ENCODE results near the gene PRR7.

Gene PRR7

DNA sequence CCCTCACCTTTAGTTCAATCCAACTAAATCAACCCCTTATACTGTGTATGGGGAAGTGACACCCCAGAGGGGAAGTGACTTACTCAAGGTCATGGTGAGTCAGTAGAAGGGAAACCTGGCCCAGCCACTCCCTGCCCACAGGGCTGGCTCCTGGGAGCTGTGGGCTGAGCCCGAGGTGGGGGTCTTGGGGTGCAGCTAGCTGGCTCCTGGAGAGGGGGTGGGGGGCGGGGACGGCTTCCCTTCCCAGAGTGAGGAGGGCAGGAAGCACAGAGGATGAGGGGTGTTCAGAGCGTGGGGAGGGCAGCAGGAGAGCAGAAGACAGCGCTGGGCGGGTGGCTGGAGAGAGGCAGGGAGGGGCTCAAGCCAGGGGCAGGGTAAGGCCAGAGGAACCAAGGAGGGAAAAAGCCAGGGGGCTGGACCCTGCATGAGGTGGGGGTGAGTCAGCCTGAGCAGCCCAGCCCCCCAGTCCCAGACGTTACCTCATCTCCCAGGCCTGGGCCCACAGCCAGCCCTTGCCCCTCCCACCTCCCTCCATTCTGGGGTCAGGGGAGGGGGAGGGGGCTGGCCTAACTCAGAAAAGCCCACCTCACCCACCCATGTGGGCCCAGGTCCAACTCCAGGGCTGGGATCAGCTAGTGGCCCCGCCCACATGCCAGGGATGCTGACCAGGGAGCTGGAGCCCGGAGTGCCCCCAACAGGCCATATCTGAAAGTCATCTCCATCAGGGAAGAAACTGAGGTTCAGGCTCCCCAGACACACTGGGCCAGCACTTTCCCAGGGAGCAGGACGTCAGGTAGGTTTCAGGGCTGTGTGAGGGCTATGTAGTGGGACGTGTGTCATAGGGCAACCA, 48.0 kb downstream of the PRR7 start:
- in situ Hi-C loops (cut with HindIII; ENCODE audit: low sequenced_read_pairs), result no loop called here

DNA sequence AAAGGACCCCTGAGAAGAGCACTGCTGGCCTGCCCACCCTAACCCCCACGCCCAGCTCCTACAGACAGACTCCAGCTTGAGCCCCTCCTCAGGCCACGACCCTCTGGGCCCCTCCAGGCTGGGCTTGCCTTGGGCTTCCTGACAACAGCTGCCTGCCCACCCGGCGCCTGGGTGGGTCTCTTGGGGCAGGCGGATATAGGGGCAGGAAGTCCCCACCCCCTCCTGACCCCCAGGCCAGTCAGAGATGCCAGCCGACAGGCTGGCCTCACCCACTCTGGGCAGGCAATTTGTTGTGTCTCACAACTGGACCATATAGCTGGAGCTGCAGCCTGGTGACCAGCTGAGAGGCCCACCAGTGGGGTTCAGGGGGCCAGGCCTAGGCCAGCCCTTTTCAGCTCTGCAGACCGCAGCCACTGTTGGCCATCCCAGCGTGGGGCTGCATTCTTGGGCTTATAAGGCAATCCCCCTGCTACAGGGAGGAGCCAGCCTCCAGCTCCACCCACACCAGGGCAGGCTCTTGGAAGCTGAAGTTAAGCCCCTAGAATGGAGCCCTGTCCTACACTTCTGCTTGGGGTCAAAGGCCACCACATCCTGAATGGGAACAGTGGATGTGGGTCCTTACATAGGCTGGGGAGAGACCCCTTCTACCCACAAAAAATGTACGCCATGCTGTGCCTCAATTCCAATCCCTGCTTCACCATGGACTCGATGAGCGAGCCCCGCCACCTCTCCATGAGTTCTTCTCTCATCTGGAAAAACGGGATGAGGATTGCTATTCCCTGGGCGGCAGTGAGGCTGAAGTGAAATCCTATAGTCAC, 48.8 kb downstream of the PRR7 start:
- in situ Hi-C loops (cut with HindIII; ENCODE audit: low sequenced_read_pairs), result no loop called here

DNA sequence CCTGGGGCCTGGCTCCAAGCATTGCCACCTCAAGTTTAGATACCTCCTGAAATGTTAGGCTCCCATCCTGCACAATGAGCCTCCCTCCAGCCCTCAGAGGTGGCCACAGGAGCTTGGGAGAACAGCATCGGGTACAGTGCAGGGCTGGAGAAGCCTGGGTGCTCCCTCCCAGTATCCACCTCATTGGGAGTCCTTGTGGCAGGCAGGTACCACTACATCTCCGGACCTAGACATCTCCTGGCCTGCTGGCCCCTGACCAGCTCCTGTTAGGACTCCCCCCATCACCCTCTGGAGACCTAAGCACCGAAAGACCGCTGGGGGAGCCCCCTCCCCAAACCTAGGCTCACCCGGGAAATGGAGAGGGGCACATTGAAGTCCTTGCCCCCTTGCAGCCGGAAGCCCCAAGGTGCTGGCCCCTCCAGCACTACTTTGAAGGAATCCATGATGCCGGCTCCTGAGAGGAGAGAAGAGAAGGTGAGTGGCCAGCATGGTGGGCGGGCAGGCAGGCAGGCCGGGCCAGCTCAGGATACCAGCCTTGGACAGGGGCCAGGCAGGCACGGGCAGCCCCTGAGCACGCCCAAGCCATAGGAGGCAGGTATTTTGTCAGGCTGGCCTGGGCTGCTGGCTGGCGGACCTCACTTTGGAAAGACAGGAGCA, 49.6 kb downstream of the PRR7 start:
- in situ Hi-C loops (cut with HindIII; ENCODE audit: low sequenced_read_pairs), result no loop called here

DNA sequence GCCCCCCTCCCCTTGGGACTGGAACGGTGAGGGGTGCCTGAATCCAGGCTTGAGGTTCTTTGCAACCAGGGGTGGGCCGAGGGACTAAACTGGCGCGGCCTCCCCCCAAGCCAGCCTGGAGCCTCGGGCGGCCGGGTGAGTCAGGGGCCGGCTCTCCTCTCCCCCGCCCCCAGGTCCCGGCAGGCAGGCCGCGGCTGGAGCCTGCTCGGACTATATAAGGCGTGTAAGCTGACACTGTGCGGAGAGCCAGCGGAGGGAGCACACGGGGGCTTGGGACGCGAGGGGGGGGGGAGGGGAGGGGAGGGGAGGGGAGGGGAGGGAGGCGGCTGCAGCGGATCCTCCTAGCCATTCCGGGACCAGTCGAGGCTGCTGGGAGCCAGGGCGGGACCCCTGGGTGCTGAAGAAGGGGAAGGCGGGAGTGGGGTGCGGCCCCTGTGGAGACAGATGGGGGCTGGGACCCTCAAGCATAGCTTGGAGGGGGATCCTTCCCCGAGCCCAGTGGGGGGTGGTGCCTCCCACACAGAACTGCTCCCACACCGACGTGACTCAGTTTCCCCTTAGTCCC, 50.2 kb downstream of the PRR7 start:
- in situ Hi-C loops (cut with HindIII; ENCODE audit: low sequenced_read_pairs), result no loop called here

DNA sequence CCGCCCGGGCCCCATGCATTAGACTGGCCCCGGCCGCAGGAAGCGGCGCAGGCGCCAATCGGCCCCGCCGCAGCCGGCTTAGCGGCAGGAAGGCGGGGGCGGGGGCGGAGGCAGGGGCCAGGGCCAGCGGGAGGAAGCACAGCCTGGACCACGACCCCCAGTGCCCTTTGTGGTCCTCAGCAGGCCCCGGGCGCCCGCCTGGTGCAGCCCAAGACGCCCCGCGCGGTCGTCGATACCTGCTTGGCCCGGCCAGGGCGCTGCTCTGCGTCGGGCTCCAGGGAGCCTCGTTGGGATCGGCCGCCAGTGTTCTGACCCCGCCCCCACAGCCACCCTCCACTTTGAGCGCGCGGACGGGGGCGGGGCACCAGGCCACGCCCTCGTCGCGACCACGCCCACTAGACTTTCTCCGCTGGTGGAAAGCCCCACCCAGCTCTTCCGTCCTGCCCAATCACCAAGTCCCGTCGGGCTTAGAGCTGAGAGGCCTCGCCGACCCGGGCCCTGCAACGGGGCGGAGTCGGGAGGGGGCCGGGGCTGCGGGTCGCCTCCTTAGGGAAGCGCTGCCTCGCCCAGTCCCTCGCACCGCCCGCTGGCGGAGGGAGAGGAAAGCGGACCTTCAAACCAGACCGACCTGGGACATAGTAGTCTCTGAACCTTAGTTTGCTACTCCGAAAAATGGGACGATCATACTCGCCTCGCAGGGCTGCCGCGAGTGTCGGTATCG, 50.8 kb downstream of the PRR7 start, which contains the start of gene PDLIM7:
TSS of gene PDLIM7 (minus strand) at position 313 of the 721 bp plus-strand sequence. CDS start 1,092 bp downstream, outside the sequence.
- in situ Hi-C loops (cut with HindIII; ENCODE audit: low sequenced_read_pairs), result no loop called here

DNA sequence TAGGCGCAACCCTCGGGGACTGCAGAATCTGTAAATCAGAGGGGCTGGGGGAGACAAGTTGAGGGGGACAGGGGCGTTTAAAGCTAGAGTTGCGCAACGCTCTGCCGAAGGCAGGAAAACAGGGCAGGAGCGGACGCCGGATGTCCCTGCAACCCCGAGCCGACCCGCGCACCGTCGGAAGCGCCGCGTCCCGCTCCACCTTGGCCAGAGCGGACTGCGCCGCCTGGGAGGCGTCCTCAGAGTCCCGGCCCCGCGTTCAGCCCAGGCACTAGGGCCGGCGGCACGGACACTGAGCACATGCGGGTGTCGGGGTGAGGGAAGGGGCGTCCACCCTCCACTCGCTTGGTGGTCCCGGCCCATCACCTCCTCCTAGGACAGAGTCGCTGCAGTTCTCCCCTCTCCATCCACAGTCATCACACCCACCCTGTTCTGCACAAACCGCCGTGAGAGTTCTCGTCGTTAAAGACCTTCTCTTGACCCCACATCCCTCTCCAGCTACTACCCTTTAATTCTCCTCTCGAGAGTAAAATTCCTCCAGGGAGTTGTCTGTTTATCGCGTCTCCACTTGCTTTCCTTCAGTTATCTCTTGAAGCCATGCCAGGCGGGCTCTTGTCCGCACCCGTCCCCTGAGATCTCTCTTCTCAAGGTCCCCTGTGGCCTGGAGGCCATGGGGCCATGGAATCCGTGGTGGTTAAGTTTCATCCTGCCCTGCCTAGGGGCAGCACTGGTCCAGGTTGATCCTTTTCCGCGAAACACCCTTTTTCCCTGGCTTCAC, 51.6 kb downstream of the PRR7 start:
- in situ Hi-C loops (cut with HindIII; ENCODE audit: low sequenced_read_pairs), result no loop called here

DNA sequence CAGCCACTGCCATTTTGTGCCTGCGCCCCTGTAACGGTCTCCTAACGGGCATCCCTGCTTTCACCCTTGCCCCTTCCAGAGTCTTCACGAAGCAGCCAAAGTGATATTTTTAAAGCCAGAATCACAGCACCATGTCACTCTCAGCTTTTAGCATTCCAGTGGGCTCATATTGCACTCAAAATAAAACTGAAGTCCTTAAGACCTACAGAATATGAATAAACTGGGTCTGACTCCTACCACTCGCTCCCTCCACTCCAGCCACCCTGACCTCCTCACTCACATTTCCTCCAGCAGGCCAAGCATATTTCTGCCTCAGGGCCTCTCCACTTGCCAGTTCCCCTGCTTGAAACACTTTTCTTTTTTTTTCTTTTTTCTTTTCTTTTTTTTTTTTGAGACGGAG, 53.2 kb downstream of the PRR7 start:
- in situ Hi-C loops (cut with HindIII; ENCODE audit: low sequenced_read_pairs), result no loop called here

GRCh38 chr5:177500685-177501522, 54.3 kb downstream of the PRR7 start:
- in situ Hi-C loops (cut with HindIII; ENCODE audit: low sequenced_read_pairs), result no loop called here

DNA sequence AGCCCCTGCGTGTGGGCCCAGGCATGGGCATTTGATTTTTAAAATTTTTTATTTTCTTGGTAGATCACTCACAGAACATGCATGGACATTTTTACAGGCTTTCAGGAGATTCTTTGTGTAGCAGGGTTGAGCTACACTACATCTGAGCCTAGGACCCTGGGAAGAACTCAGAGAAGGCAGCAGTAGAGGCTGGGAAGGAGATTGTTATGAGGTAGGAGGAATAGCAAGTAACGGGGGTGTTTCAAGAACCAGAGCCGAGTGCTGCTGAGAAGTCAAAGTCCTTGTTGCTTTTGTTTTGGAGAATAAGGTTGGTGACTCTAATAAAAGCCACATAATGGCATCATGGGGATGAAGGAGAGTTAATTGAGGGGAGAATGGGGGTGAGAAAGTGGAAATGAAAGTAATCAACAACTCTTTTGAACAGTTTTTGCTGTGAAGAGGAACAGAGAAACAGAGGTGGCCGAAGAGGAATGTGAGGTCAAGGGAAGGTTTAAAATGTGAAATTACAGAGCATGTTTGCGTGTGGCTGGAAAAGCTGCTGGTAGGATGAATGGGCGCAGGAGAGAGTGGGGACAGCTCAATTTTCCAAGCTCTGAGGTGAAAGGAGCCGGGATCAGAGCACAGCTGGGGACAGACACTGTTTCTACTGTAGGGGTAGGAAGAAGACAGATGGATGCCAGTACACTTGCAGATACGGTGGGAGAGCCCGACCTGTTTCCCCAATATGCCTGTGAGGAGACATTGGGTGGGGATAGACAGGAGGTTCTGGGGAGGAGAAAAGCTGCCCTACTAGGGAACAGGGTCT, 55.5 kb downstream of the PRR7 start:
- in situ Hi-C loops (cut with HindIII; ENCODE audit: low sequenced_read_pairs), result no loop called here

GRCh38 chr5:177502886-177503285, 56.3 kb downstream of the PRR7 start:
- in situ Hi-C loops (cut with HindIII; ENCODE audit: low sequenced_read_pairs), result no loop called here

GRCh38 chr5:177503351-177504085, 56.9 kb downstream of the PRR7 start:
- in situ Hi-C loops (cut with HindIII; ENCODE audit: low sequenced_read_pairs), result no loop called here

GRCh38 chr5:177504086-177505056, 57.8 kb downstream of the PRR7 start:
- in situ Hi-C loops (cut with HindIII; ENCODE audit: low sequenced_read_pairs), result no loop called here

DNA sequence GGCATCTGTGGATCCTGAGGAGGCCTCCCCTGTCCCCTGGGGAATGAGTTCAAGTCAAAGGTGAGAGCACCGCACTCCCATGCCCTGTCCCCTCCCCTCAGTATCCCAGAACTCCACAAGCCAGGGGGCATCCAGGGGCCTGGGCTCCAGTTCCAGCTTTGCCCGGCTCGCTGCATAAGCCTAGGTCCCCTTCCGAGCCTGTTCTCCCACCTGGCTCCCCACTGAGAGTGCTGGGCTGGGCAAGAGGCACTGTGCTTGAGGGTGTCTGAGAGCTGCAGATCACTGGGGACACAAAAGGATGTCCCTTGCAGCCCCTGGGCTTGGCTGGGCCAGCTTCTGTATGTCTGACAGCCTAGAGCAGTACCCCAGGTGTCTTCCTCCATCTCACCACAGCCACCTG, 58.5 kb downstream of the PRR7 start:
- in situ Hi-C loops (cut with HindIII; ENCODE audit: low sequenced_read_pairs), result no loop called here
